HG02798 (cell line): ENCODE measurements around the gene WIPF3.
"Not testable (repeated sequence)": the region's sequence is repeated elsewhere in the genome, so short reads cannot be mapped to it uniquely, and the experiment has no call there.

Experiments
- ATAC-seq: cut with Tn5 transposase; IDR thresholded peaks from one replicate; pipeline ENCODE4 v1.9.1; 2021; ENCODE audit warnings: mild to moderate bottlenecking; ENCODE audit not compliant: unreplicated experiment, poor library complexity

WIPF3 gene

GRCh38 chr7:29875741-29876140 is 69.4 kb downstream of the WIPF3 start:
- ATAC-seq, result no peak

GRCh38 chr7:29877196-29877595 is 70.9 kb downstream of the WIPF3 start:
- no peak for ATAC-seq

GRCh38 chr7:29878081-29878688 is 71.9 kb downstream of the WIPF3 start:
- no peak for ATAC-seq

- ATAC-seq, result no peak
Observed at GRCh38 chr7:29879609-29880008, 73.3 kb downstream of the WIPF3 start.

GRCh38 chr7:29881724-29882123 is 75.4 kb downstream of the WIPF3 start:
- no peak for ATAC-seq

GRCh38 chr7:29882481-29882880 is 76.2 kb downstream of the WIPF3 start:
- no peak for ATAC-seq

GRCh38 chr7:29883462-29884398 is 77.4 kb downstream of the WIPF3 start:
- no peak for ATAC-seq

GRCh38 chr7:29884399-29885272 is 78.3 kb downstream of the WIPF3 start:
- ATAC-seq, result no peak

GRCh38 chr7:29885626-29886025 is 79.3 kb downstream of the WIPF3 start:
- ATAC-seq, result no peak

GRCh38 chr7:29886827-29887226 is 80.5 kb downstream of the WIPF3 start:
- ATAC-seq, result no peak

- ATAC-seq, result no peak
Observed at GRCh38 chr7:29888006-29888405, 81.7 kb downstream of the WIPF3 start.

- ATAC-seq, result no peak
Observed at GRCh38 chr7:29889288-29889687, 83.0 kb downstream of the WIPF3 start.

GRCh38 chr7:29890251-29890650 is 83.9 kb downstream of the WIPF3 start:
- no peak for ATAC-seq

- ATAC-seq, result not testable (repeated sequence)
Observed at GRCh38 chr7:29890786-29891185, 84.5 kb downstream of the WIPF3 start.

GRCh38 chr7:29891766-29892165 is 85.5 kb downstream of the WIPF3 start:
- ATAC-seq, result no peak

- no peak for ATAC-seq
Observed at GRCh38 chr7:29892231-29892630, 85.9 kb downstream of the WIPF3 start.

- no peak for ATAC-seq
Observed at GRCh38 chr7:29893351-29893965, 87.2 kb downstream of the WIPF3 start.

- no peak for ATAC-seq
Observed at GRCh38 chr7:29894256-29894655, 87.9 kb downstream of the WIPF3 start.

GRCh38 chr7:29895559-29895958 is 89.3 kb downstream of the WIPF3 start:
- ATAC-seq, result no peak

GRCh38 chr7:29896685-29897411 is 90.5 kb downstream of the WIPF3 start:
- no peak for ATAC-seq
